Adipose tissue (tissue), 3 donors: ENCODE measurements around the gene DNPEP. TPM values are rescaled to one million over a fixed set of nuclear protein-coding genes. Genes with fewer than 3 reads are reported as not detected.
"Not testable (repeated sequence)": the region's sequence is repeated elsewhere in the genome, so short reads cannot be mapped to it uniquely, and the experiment has no call there.

ENCODE experiments used
- H3K27ac ChIP-seq: one replicate; pipeline ENCODE4 v1.5.1; 2013; ENCODE audit warnings: low read depth, low read length
- WGBS, 3 donors: extraction: QIAGEN DNeasy Blood & Tissue Kit; methylation state at CpG; one replicate each; pipeline ENCODE4 v1.1.7; 2013; 5-methylcytosine and 5-hydroxymethylcytosine counted together
- polyA plus RNA-seq, 3 donors: library from polyadenylated mRNA; stranded (reverse); fragments of 200-250 nt; gene quantifications; one replicate each; pipeline ENCODE4 v1.2.3, GENCODE V29; 2013
- donor health status: healthy with polysubstance abuse.
- donor health status: Bipolar disorder and iron deficiency.
- donor health status: healthy.

Gene DNPEP
- polyA plus RNA-seq, 3 donors, result 43.8 to 100 (median 95.8) TPM

GRCh38 chr2:219404954-219405353 lies 17.2 kb upstream of the DNPEP start:
- H3K27ac ChIP-seq, result no peak overlapping the region
- 88 to 90% (median 89%) methylated on average over 7 of the region's 7 CpGs for WGBS, 3 donors

DNA sequence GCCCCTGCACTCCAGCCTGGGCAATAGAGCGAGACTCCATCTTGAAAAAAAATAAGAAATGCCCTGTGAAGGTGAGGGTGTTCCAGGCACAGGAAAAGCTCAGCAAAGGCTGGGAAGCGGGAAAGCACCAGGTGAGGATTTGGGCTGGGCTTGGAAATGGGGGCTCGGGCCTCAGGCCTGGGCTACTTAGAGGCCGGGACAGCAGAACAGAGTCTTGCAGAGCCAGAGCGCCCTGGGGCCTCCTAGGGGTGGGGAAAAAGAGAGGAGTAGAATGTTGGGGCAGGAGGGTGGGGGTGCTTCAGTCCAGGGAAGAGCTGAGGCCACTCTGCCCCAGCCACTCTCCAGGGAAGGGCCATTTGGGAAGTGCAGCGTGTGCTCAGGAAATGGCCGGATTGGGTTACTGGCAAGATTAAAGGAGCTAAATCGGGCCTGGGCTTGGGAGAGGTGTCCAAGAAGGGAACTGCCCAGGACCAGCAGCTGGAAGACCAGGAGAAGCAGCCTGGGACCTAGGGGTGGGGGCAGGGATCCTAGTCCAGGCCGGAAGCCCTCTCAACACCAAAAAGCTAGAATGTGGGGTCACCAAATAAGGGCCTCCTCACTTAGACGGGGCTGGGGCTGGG lies 16.7 kb upstream of the DNPEP start:
- H3K27ac ChIP-seq, result no peak overlapping the region
- 79 to 84% (median 82%) methylated on average over 10 of the region's 10 CpGs for WGBS, 3 donors

DNA sequence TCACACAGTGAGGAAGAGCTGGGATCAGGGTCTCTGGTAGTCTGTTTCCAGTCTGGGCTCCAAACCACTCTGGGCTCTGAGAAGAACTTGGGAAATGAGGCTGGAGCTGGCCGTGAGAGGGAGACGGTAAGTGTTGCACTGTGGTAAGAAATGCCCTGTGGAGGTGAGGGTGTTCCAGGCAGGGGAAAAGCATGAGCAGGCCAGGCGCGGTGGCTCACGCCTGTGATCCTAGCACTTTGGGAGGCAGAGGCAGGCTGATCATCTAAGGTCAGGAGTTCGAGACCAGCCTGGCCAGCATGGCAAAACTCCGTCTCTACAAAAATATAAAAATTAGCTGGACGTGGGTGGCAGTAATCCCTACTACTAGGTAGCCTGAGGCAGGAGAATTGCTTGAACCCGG lies 16.1 kb upstream of the DNPEP start:
- no peak overlapping the region for H3K27ac ChIP-seq
- WGBS, 3 donors, result 89 to 93% (median 93%) methylated on average over 9 of the region's 9 CpGs

DNA sequence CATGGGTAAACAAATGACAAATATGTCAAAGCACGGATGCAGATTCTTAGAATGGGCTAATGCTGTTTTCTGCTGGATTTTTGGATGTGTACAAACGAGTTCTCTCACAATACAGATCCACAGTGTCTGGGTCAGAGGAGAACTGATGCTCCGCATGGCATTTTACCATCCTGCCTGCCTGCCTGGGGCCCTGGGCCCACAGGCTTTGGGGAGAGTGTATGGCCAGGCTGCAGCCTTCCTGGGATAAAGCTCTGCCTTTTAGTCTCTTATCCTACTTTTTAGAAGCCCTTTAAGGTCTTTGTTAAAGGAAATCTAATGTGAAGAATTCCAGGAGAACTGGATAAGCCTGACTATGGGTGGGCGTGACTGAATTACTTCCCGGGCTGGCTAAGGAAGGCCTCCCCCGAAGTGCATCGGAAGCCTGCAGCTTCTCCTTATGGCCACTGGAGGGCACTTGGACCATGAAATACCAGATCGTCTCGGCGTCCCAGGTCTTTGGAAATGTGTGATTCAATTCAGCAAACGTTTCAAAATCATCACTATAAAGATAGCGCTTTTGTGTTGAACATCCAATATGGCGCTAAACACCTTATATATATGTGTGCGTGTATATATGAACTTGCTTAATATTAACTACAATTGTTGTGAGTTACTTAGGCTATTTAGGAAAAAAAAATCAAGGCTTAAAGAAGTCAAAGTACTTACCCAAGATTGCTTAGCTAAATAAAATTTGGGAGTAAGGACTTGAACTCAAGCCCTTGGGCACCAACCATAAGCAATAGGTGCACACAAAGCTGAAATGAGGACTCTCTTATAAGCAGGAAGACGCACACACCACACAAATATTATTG lies 15.2 kb upstream of the DNPEP start:
- H3K27ac ChIP-seq, result no peak overlapping the region

GRCh38 chr2:219401606-219402005 lies 13.9 kb upstream of the DNPEP start:
- no peak overlapping the region for H3K27ac ChIP-seq
- WGBS, 3 donors, result 88 to 94% (median 89%) methylated on average over 7 to 8 of the region's 8 CpGs

More for the DNA sequence above, 15.2 kb upstream of the DNPEP start:
- 19 to 21% (median 21%) methylated on average over 15 of the region's 15 CpGs for WGBS, 3 donors

- 54 to 77% (median 56%) methylated on average over 6 of the region's 6 CpGs for WGBS, 3 donors
- no peak overlapping the region for H3K27ac ChIP-seq
Measured at GRCh38 chr2:219400562-219400961, 12.8 kb upstream of the DNPEP start.

DNA sequence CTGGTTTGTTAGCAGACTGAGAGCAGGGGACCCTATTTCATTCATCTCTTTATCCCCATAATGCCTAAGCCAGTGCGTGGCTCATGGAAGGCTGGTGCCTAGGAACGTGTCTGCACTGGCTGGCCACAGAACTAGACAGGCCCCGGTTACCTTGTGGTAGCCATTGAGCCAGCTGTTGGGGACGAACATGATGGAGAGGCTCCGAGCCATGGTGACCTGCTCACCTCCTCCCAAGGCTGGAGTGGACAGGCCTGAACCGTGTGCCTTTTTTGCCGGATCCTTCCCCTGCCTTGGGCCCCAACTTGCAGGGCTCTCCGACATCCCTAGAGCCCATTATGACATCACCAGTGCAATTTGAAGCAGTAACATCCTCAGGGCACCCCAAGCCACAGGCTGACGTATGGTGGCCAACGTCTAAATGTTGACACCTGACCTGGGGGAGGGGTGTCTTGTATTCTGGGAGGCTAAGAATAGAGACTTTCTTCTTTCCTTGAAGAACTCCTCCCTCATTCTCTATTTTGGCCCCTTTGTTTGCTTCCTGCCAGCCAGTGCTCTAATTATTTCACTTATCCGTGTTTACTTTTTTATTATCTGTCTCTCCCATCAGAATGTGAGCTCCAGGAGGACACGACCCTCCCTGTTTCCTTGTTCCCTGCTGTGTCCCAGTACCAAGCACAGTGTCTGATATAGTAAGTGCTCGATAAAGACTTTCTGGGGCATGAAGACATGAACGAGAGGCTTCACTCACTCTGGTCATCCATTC lies 12.2 kb upstream of the DNPEP start:
- WGBS, 3 donors, result 68 to 73% (median 71%) methylated on average over 14 of the region's 14 CpGs
- H3K27ac ChIP-seq, result no peak overlapping the region

- no peak overlapping the region for H3K27ac ChIP-seq
- WGBS, 3 donors, result 17 to 61% (median 53%) methylated on average over 5 of the region's 5 CpGs
Measured at GRCh38 chr2:219398721-219399363, 11.1 kb upstream of the DNPEP start.

GRCh38 chr2:219396863-219397457 lies 9.2 kb upstream of the DNPEP start:
- WGBS, 3 donors, result 44 to 73% (median 46%) methylated on average over 6 of the region's 6 CpGs
- H3K27ac ChIP-seq, result no peak overlapping the region

- 82 to 97% (median 90%) methylated on average over 3 of the region's 3 CpGs for WGBS, 3 donors
Measured at GRCh38 chr2:219395609-219396008, 7.9 kb upstream of the DNPEP start.

DNA sequence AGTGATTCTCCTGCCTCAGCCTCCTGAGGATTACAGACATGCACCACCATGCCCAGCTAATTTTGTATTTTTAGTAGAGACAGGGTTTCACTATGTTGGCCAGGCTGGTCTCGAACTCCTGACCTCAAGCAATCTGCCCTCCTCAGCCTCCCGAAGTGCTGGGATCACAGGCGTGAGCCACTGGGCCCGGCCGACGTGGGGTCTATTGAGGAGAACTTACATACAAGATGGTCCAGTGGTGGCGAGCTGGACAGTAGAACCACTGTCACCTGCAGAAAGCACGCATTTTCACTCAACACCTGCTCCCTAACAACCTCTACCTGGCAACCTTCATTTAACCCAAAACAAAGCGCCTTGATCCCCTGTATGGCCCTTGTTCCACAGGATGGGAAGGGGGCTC lies 7.3 kb upstream of the DNPEP start:
- H3K27ac ChIP-seq, result not testable (repeated sequence)
- 92 to 94% (median 93%) methylated on average over 9 of the region's 9 CpGs for WGBS, 3 donors

More at GRCh38 chr2:219395609-219396008, 7.9 kb upstream of the DNPEP start:
- no peak overlapping the region for H3K27ac ChIP-seq

DNA sequence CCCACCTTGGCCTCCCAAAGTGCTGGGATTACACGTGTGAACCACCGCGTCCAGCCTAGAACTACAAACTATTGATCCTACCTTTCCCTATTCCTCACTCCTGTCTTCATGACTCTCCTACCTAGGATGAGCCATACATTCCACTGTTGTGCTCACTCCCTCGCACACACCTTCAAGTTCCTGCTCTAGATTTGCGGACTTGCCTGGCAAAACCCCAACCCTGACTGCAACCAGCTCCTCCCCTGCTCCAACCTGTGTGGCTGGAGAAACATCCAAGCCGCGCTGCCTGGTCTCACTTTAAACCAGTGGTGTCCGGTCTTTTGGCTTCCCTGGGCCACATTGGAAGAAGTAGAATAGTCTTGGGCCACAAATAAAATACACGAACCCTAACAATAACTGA lies 5.0 kb upstream of the DNPEP start:
- 82 to 88% (median 88%) methylated on average over 9 of the region's 9 CpGs for WGBS, 3 donors

GRCh38 chr2:219388907-219389156 lies 1.1 kb upstream of the DNPEP start:
- WGBS, 3 donors, result 33 to 61% (median 52%) methylated on average over 6 of the region's 6 CpGs
- no peak overlapping the region for H3K27ac ChIP-seq

More for the DNA sequence above, 5.0 kb upstream of the DNPEP start:
- no peak overlapping the region for H3K27ac ChIP-seq

- no peak overlapping the region for H3K27ac ChIP-seq
- WGBS, 3 donors, result 1 to 2% (median 1%) methylated on average over 53 to 74 of the region's 78 CpGs
Measured at GRCh38 chr2:219388121-219388906, 602 bp upstream of the DNPEP start.

- H3K27ac ChIP-seq, result no peak overlapping the region
- WGBS, 3 donors, result 40 to 45% (median 45%) methylated on average over 18 to 19 of the region's 19 CpGs
Measured at GRCh38 chr2:219386532-219387280, 1.0 kb downstream of the DNPEP start.

GRCh38 chr2:219385958-219386520 lies 1.7 kb downstream of the DNPEP start:
- WGBS, 3 donors, result 95 to 97% (median 96%) methylated on average over 19 of the region's 19 CpGs
- H3K27ac ChIP-seq, result no peak overlapping the region

DNA sequence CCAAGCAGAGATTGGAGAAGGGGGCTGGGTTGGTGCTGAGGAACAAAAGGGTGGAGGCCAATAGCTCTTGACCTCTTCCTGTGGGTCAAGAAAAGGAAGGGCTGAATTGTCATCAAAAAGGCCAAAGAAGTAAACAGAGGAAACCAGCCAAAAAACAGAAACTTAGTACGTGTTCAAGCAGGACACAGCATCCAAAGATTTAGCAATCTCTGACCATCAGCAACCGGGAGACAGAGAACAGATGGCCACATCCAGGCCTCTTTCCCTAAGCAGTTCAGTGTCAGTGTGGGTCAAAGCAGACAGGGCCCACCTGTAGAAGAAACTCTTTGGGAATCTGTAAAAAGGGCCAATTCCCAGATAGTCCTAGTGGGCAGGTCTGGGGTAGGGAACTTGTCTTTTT lies 2.9 kb downstream of the DNPEP start:
- H3K27ac ChIP-seq, result no peak overlapping the region
- WGBS, 3 donors, result 42 to 76% (median 42%) methylated on average over 2 of the region's 2 CpGs
